ENCODE results near the gene SLC16A10. TPM values are rescaled to one million over a fixed set of nuclear protein-coding genes. Genes with fewer than 3 reads are reported as not detected.
"Not testable (repeated sequence)": the region's sequence is repeated elsewhere in the genome, so short reads cannot be mapped to it uniquely, and the experiment has no call there.

The SLC16A10 gene
- polyA plus RNA-seq, 1 experiment, result not detected

- CTCF ChIA-PET, result no interaction called here
- H3K36me3 ChIP-seq (ENCODE audit: control insufficient read depth, insufficient read depth, low read length), result no peaks in the 10 kb centered on the region
- DNase-seq (ENCODE audit: low read depth), result no peak
- TF ChIP-seq CTCF (IDR thresholded peaks at IDR 0.05; ENCODE audit: insufficient read depth, low read depth, low read length), result no peak
- POLR2A ChIA-PET, result no interaction called here
- no peak overlapping the region; the same call in 1 of the 2 replicates for H3K4me3 ChIP-seq (ENCODE audit: low read depth, low read length)
- H3K27me3 ChIP-seq (ENCODE audit: control insufficient read depth, insufficient read depth, low read length), result peaks cover 30% of the 10 kb centered on the region
Measured at GRCh38 chr6:111087871-111088667, 766 bp downstream of the SLC16A10 start.

- H3K36me3 ChIP-seq (ENCODE audit: control insufficient read depth, insufficient read depth, low read length), result no peaks in the 10 kb centered on the region
- TF ChIP-seq CTCF (IDR thresholded peaks at IDR 0.05; ENCODE audit: insufficient read depth, low read depth, low read length), result no peak
- DNase-seq (ENCODE audit: low read depth), result no peak
- H3K4me3 ChIP-seq (ENCODE audit: low read depth, low read length), result no peak overlapping the region
- POLR2A ChIA-PET, result no interaction called here
- CTCF ChIA-PET, result no interaction called here
- peaks cover 31% of the 10 kb centered on the region for H3K27me3 ChIP-seq (ENCODE audit: control insufficient read depth, insufficient read depth, low read length)
Measured at GRCh38 chr6:111088668-111089003, 1.3 kb downstream of the SLC16A10 start.

- H3K27me3 ChIP-seq (ENCODE audit: control insufficient read depth, insufficient read depth, low read length), result peaks cover 26% of the 10 kb centered on the region
- no peaks in the 10 kb centered on the region for H3K36me3 ChIP-seq (ENCODE audit: control insufficient read depth, insufficient read depth, low read length)
- no peak for DNase-seq (ENCODE audit: low read depth)
- CTCF ChIA-PET, result no interaction called here
- POLR2A ChIA-PET, result no interaction called here
- H3K4me3 ChIP-seq (ENCODE audit: low read depth, low read length), result no peak overlapping the region
- TF ChIP-seq CTCF (IDR thresholded peaks at IDR 0.05; ENCODE audit: insufficient read depth, low read depth, low read length), result no peak
Measured at GRCh38 chr6:111090766-111091165, 3.5 kb downstream of the SLC16A10 start.

GRCh38 chr6:111091987-111092386, 4.7 kb downstream of the SLC16A10 start:
- Histone ChIP-seq H3K27me3 (ENCODE audit: control insufficient read depth, insufficient read depth, low read length) (peaks cover 20% of the 10 kb centered on the region), H3K4me3 (ENCODE audit: low read depth, low read length) (no peak overlapping the region), H3K36me3 (ENCODE audit: control insufficient read depth, insufficient read depth, low read length) (no peaks in the 10 kb centered on the region)
- DNase-seq (ENCODE audit: low read depth), result no peak
- ChIA-PET CTCF (no interaction called here), POLR2A (no interaction called here)
- TF ChIP-seq CTCF (IDR thresholded peaks at IDR 0.05; ENCODE audit: insufficient read depth, low read depth, low read length), result no peak

- H3K36me3 ChIP-seq (ENCODE audit: control insufficient read depth, insufficient read depth, low read length); DNase-seq (ENCODE audit: low read depth); H3K27me3 ChIP-seq (ENCODE audit: control insufficient read depth, insufficient read depth, low read length); H3K4me3 ChIP-seq (ENCODE audit: low read depth, low read length); POLR2A ChIA-PET; CTCF ChIA-PET: not testable (repeated sequence)
Measured at GRCh38 chr6:111095488-111095887, 8.2 kb downstream of the SLC16A10 start.

- Histone ChIP-seq H3K4me3 (ENCODE audit: low read depth, low read length) (no peak overlapping the region), H3K36me3 (ENCODE audit: control insufficient read depth, insufficient read depth, low read length) (no peaks in the 10 kb centered on the region), H3K27me3 (ENCODE audit: control insufficient read depth, insufficient read depth, low read length) (peaks cover 5% of the 10 kb centered on the region)
- CTCF ChIA-PET, result no interaction called here
- no peak for DNase-seq (ENCODE audit: low read depth)
- POLR2A ChIA-PET, result no interaction called here
- TF ChIP-seq CTCF (IDR thresholded peaks at IDR 0.05; ENCODE audit: insufficient read depth, low read depth, low read length), result no peak
Measured at GRCh38 chr6:111096246-111096645, 8.9 kb downstream of the SLC16A10 start.

Data from BJ (cell line).